HG02938 (cell line): ENCODE data around the gene RBAK.
A peak's percentile ranks its signal among the peaks of the same experiment; 100 is the strongest.
"Not testable (repeated sequence)": the region's sequence is repeated elsewhere in the genome, so short reads cannot be mapped to it uniquely, and the experiment has no call there.

ENCODE experiments used
- ATAC-seq: cut with Tn5 transposase; IDR thresholded peaks from one replicate; pipeline ENCODE4 v1.9.1; 2021; ENCODE audit warnings: mild to moderate bottlenecking, moderate library complexity; ENCODE audit not compliant: unreplicated experiment

Gene RBAK

GRCh38 chr7:5045558-5046396, at the start of gene RBAK:
Gene RBAK (plus strand): TSS chr7:5045860. CDS start chr7:5048077, 2,217 bp downstream.
- ATAC-seq, result peak; percentile 99

GRCh38 chr7:4996696-4997222, 48.9 kb upstream of the RBAK start:
- ATAC-seq, result no peak

GRCh38 chr7:4998244-4998643, 47.4 kb upstream of the RBAK start:
- no peak for ATAC-seq

GRCh38 chr7:4998910-4999309, 46.8 kb upstream of the RBAK start:
- no peak for ATAC-seq

GRCh38 chr7:4999369-4999950, 46.2 kb upstream of the RBAK start:
- ATAC-seq, result no peak

GRCh38 chr7:5001003-5001402, 44.7 kb upstream of the RBAK start:
- no peak for ATAC-seq

GRCh38 chr7:5001911-5002310, 43.7 kb upstream of the RBAK start:
- no peak for ATAC-seq

- no peak for ATAC-seq
Measured at GRCh38 chr7:5005066-5005465, 40.6 kb upstream of the RBAK start.

GRCh38 chr7:5012985-5013384, 32.7 kb upstream of the RBAK start:
- ATAC-seq, result no peak

GRCh38 chr7:5015936-5016335, 29.7 kb upstream of the RBAK start:
- ATAC-seq, result not testable (repeated sequence)

GRCh38 chr7:5017626-5018025, 28.0 kb upstream of the RBAK start:
- ATAC-seq, result not testable (repeated sequence)

GRCh38 chr7:5020098-5020497, 25.6 kb upstream of the RBAK start:
- no peak for ATAC-seq

- not testable (repeated sequence) for ATAC-seq
Measured at GRCh38 chr7:5020976-5021550, 24.6 kb upstream of the RBAK start.

- not testable (repeated sequence) for ATAC-seq
Measured at GRCh38 chr7:5023626-5024025, 22.0 kb upstream of the RBAK start.

- not testable (repeated sequence) for ATAC-seq
Measured at GRCh38 chr7:5027796-5028410, 17.8 kb upstream of the RBAK start.

- ATAC-seq, result not testable (repeated sequence)
Measured at GRCh38 chr7:5033186-5033585, 12.5 kb upstream of the RBAK start.

GRCh38 chr7:5035276-5035675, 10.4 kb upstream of the RBAK start:
- ATAC-seq, result no peak

- ATAC-seq, result no peak
Measured at GRCh38 chr7:5036446-5036845, 9.2 kb upstream of the RBAK start.

- ATAC-seq, result no peak
Measured at GRCh38 chr7:5041047-5041446, 4.6 kb upstream of the RBAK start.

GRCh38 chr7:5043661-5044060, 2.0 kb upstream of the RBAK start:
- ATAC-seq, result no peak

- ATAC-seq, result not testable (repeated sequence)
Measured at GRCh38 chr7:5046397-5046732, 705 bp downstream of the RBAK start.
